Transverse colon (tissue), 4 donors: ENCODE results near the gene TCHH. TPM values are rescaled to one million over a fixed set of nuclear protein-coding genes. Genes with fewer than 3 reads are reported as not detected.
"Not testable (repeated sequence)": the region's sequence is repeated elsewhere in the genome, so short reads cannot be mapped to it uniquely, and the experiment has no call there.

Experiments used
- DNase-seq: peaks from one replicate; pipeline ENCODE4 v3.0.0-alpha.2; 2019
- H3K27ac ChIP-seq, 4 donors: fragments of 200-600 bp; sonication (generic); 2 replicates each; pipeline ENCODE4 v1.5.1; 2016 to 2018; ENCODE audit warnings: inconsistent platforms in 4 of 4
- H3K27me3 ChIP-seq: fragments of 200-600 bp; sonication (generic); 2 replicates; pipeline ENCODE4 v1.5.1; 2017; ENCODE audit warnings: inconsistent platforms
- H3K36me3 ChIP-seq, 4 donors: fragments of 200-600 bp; sonication (generic); 2 replicates each; pipeline ENCODE4 v1.5.1; 2017 to 2019; ENCODE audit warnings: inconsistent platforms in 4 of 4
- H3K4me1 ChIP-seq, 4 donors: fragments of 200-600 bp; sonication (generic); 2 replicates each; pipeline ENCODE4 v1.5.1; 2017 to 2020; ENCODE audit warnings: inconsistent platforms in 4 of 4
- H3K4me3 ChIP-seq, 4 donors: fragments of 200-600 bp; sonication (generic); 1 replicate in 1 of 4; 2 replicates in 3 of 4; pipeline versions ENCODE4 v1.5.1 to v1.6.1; 2017 to 2019; ENCODE audit warnings: inconsistent platforms in 4 of 4
- H3K9me3 ChIP-seq, 2 donors: fragments of 200-600 bp; sonication (generic); 2 replicates each; pipeline ENCODE4 v1.5.1; 2017 to 2019; ENCODE audit warnings: inconsistent platforms in 2 of 2
- CTCF ChIP-seq, 5 experiments: fragments of 200-600 bp in 3 of 5; fragments of 450-650 bp in 2 of 5; sonication (generic) in 3 of 5; IDR thresholded peaks; 1 replicate in 2 of 5; 2 replicates in 3 of 5; pipeline ENCODE4 v1.5.1; 2016 to 2017; ENCODE audit warnings: antibody characterized with exemption in 5 of 5, inconsistent platforms in 3 of 5, mild to moderate bottlenecking in 2 of 5, moderate library complexity in 1 of 5
- EP300 ChIP-seq: sonication (generic); formaldehyde crosslinking; IDR thresholded peaks from one replicate; pipeline ENCODE4 v1.6.1; 2017; ENCODE audit warnings: antibody characterized with exemption, low read depth
- POLR2A ChIP-seq: fragments of 450-650 bp; IDR thresholded peaks from one replicate; pipeline ENCODE4 v1.6.1; 2016; ENCODE audit warnings: antibody characterized with exemption, mild to moderate bottlenecking, moderate library complexity
- POLR2AphosphoS5 ChIP-seq, 3 donors: sonication (generic); formaldehyde crosslinking; IDR thresholded peaks; one replicate each; pipeline ENCODE4 v1.6.1; 2016; ENCODE audit warnings: antibody characterized with exemption in 3 of 3
- WGBS, 2 donors: methylation state at CpG; one replicate each; pipeline ENCODE4 v1.1.5; 2018; ENCODE audit warnings: low coverage in 1 of 2; 5-methylcytosine and 5-hydroxymethylcytosine counted together
- in situ Hi-C, 4 donors: fragments of 200-750 bp; cut with MboI; loops; one replicate each; pipeline versions ENCODE4 v1.15.0 to v1.15.1; 2017; ENCODE audit warnings: low sequenced_read_pairs in 3 of 4, low pct_ligation_motif_present in 1 of 4, low pct_unique_long_range_greater_than_20kb in 1 of 4
- intact Hi-C: fragments of 100-400 bp; cut with DNase I; formaldehyde crosslinking; loops from one replicate; pipeline ENCODE4 v1.15.1; 2023; ENCODE audit warnings: low total_unique reads
- total RNA-seq, 4 donors: library from RNA; depleted of rRNA; stranded (reverse); fragments of >200 nt; gene quantifications; one replicate each; pipeline ENCODE4 v1.1.0, GENCODE V29; 2016

The TCHH gene
- total RNA-seq, 4 donors from 2014 or later, result under 0.01 TPM; not detected in 3

GRCh38 chr1:152086760-152087159, 28.5 kb downstream of the TCHH start:
- in situ Hi-C loops, result no loop called here
- TF ChIP-seq EP300 (no peak), POLR2AphosphoS5 (IDR thresholded peaks at IDR 0.05) (no peak), POLR2A (no peak), CTCF (IDR thresholded peaks at IDR 0.05) (no peak)
- Histone ChIP-seq H3K27me3 (peaks cover 34% of the 10 kb centered on the region), H3K4me3 (no peak overlapping the region), H3K9me3 (no peaks in the 10 kb centered on the region), H3K36me3 (no peaks in the 10 kb centered on the region), H3K4me1 (no peaks in the 10 kb centered on the region), H3K27ac (no peak overlapping the region)
- intact Hi-C loops, result no loop called here
- DNase-seq, result no peak

DNA sequence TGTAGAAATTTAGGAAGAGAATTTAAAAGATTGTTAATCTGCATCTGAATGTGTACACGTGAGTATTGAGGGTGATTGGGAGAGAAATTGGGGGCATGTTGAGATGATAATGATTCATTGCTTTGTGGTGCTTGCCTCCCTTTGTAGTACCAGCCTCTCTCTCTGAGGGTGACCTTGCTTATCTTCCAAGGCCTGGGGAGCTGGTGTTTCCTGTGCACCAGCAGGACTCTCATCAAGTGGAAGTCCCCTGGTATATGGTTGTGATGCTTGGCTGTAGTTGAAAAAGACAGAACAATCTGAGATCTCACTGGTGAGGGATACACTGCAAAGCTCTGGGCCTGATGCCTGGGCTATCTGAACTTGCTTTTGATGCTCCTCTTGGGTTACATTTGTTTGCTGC, 30.4 kb downstream of the TCHH start:
- H3K4me1 ChIP-seq, result no peaks in the 10 kb centered on the region
- H3K9me3 ChIP-seq, result no peaks in the 10 kb centered on the region
- no peak overlapping the region for H3K27ac ChIP-seq
- no peak for DNase-seq
- no peak for TF ChIP-seq POLR2A
- TF ChIP-seq POLR2AphosphoS5 (IDR thresholded peaks at IDR 0.05), result no peak
- TF ChIP-seq EP300, result no peak
- TF ChIP-seq CTCF (IDR thresholded peaks at IDR 0.05), result no peak
- intact Hi-C loops (no loop called here), in situ Hi-C loops (no loop called here)
- H3K36me3 ChIP-seq, result no peaks in the 10 kb centered on the region
- peaks cover 29% of the 10 kb centered on the region for H3K27me3 ChIP-seq
- WGBS, 2 donors, result 40 to 86% methylated on average over 1 of the region's 1 CpG
- H3K4me3 ChIP-seq, result no peak overlapping the region

DNA sequence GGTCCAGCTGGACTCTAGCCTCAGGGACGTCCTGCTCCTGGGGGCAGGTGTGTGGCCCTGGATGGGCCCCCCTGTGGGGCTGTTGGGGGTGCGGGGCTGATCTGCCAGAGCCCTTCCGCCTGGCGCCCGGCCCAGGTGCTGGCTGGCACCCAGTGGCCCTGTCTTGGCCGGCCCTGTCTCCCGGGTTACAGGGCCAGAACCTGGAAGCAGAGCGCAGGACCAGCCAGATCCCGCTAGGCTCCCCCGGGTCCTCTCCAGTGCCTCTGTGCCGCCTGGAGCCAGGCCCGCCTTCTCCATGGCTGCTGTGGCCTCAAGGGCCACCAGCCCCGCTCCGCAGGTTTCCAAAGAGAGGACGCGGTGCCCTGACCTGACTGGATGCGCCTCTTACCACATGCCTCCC, 34.2 kb downstream of the TCHH start:
- H3K27me3 ChIP-seq, H3K4me1 ChIP-seq, intact Hi-C loops, H3K9me3 ChIP-seq, H3K36me3 ChIP-seq, DNase-seq, in situ Hi-C loops, H3K4me3 ChIP-seq, H3K27ac ChIP-seq: not testable (repeated sequence)
- 100% methylated on average over 9 of the region's 17 CpGs; no CpG with 5 or more reads in 1 of the 2 donors for WGBS, 2 donors

- H3K36me3 ChIP-seq, H3K9me3 ChIP-seq, H3K27ac ChIP-seq, in situ Hi-C loops, intact Hi-C loops, H3K4me1 ChIP-seq, H3K4me3 ChIP-seq, DNase-seq: not testable (repeated sequence)
- peaks cover 13% of the 10 kb centered on the region for H3K27me3 ChIP-seq
- 83% methylated on average over 17 of the region's 17 CpGs; no CpG with 5 or more reads in 1 of the 2 donors for WGBS, 2 donors
Measured at GRCh38 chr1:152080494-152080893, 34.8 kb downstream of the TCHH start.

- in situ Hi-C loops, result no loop called here
- H3K9me3 ChIP-seq, result no peaks in the 10 kb centered on the region
- H3K4me1 ChIP-seq, result no peaks in the 10 kb centered on the region
- no peaks in the 10 kb centered on the region for H3K36me3 ChIP-seq
- H3K27me3 ChIP-seq, result peaks cover 19% of the 10 kb centered on the region
- TF ChIP-seq POLR2A (no peak), CTCF (IDR thresholded peaks at IDR 0.05) (no peak), POLR2AphosphoS5 (IDR thresholded peaks at IDR 0.05) (no peak), EP300 (no peak)
- WGBS, 2 donors, result 75% methylated on average over 24 of the region's 24 CpGs; no CpG with 5 or more reads in 1 of the 2 donors
- no peak overlapping the region for H3K27ac ChIP-seq
- no peak overlapping the region for H3K4me3 ChIP-seq
- no peak for DNase-seq
- intact Hi-C loops, result no loop called here
Measured at GRCh38 chr1:152078831-152079441, 36.3 kb downstream of the TCHH start.
